ENCODE measurements around the gene PNPLA2.

DNA sequence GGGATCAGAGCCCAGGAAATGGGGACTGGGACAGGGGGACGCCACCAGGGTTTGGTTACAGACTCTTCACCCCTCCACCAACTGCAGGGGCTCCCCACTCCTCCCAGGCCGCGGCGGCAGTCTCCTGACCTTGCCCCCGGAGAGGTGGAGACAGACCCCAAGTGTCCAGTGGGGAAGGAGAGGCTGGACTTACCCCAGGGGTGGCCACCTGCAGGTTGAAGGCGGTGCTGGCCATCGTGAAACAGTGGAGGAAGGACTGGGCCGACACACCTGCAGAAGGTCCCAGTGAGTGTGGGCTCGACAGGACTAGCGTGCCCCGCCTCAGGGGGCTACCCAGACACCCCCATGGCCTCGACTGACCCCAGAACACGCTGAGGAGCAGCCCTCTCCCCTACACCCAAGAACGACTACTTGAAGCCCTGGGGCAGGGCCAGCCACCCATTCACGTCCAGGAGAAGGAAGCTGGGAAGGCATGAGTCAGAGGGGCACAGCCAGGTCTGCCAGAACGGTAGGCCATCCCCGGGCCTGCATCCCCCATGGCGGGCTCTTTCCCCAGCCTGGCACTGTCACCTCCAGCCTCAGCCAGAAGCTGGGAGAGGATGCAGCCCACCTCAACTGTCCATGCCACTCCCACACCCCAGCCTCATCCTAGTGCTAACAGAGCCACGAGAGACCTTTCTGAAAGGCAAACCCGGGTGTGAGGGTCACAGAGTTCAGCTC is 43.7 kb upstream of the PNPLA2 start:
- no peak for TF ChIP-seq EZH2 (IDR thresholded peaks at IDR 0.05; ENCODE audit: borderline replicate concordance, low read length)
- TF ChIP-seq, protein P1, sequence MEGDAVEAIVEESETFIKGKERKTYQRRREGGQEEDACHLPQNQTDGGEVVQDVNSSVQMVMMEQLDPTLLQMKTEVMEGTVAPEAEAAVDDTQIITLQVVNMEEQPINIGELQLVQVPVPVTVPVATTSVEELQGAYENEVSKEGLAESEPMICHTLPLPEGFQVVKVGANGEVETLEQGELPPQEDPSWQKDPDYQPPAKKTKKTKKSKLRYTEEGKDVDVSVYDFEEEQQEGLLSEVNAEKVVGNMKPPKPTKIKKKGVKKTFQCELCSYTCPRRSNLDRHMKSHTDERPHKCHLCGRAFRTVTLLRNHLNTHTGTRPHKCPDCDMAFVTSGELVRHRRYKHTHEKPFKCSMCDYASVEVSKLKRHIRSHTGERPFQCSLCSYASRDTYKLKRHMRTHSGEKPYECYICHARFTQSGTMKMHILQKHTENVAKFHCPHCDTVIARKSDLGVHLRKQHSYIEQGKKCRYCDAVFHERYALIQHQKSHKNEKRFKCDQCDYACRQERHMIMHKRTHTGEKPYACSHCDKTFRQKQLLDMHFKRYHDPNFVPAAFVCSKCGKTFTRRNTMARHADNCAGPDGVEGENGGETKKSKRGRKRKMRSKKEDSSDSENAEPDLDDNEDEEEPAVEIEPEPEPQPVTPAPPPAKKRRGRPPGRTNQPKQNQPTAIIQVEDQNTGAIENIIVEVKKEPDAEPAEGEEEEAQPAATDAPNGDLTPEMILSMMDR (IDR thresholded peaks at IDR 0.05; ENCODE audit: low read length) = no peak
